Pancreas (tissue), 10 donors: ENCODE results near the gene REN. TPM values are rescaled to one million over a fixed set of nuclear protein-coding genes. Genes with fewer than 3 reads are reported as not detected.
A peak's percentile ranks its signal among the peaks of the same experiment; 100 is the strongest.

Experiments
- ATAC-seq, 4 donors: fragments of 200-7000 bp; cut with Tn5 transposase; one replicate each; pipeline versions ENCODE4 v1.8.0 to v1.9.1; 2020; ENCODE audit warnings: mild to moderate bottlenecking in 4 of 4, moderate library complexity in 4 of 4
- DNase-seq, 6 donors: peaks; one replicate each; pipeline ENCODE4 v3.0.0-alpha.2; 2020
- FAIRE-seq: peaks from 2 replicates; lab custom pipeline; 2012; peaks lifted over from hg19 to GRCh38; lab: Jason Lieb, UNC
- H3K27ac ChIP-seq, 4 donors: fragments of 200-600 bp; sonication (generic); 1 replicate in 3 of 4; 2 replicates in 1 of 4; pipeline versions ENCODE4 v1.5.0 to v1.8.0; 2020
- H3K27me3 ChIP-seq, 4 donors: fragments of 200-600 bp; one replicate each; pipeline ENCODE4 v1.8.0; 2021
- H3K36me3 ChIP-seq, 3 donors: fragments of 200-600 bp; sonication (generic) in 1 of 3; one replicate each; pipeline versions ENCODE4 v1.5.0 to v1.8.0; 2020 to 2021
- H3K4me1 ChIP-seq, 3 donors: fragments of 200-600 bp; one replicate each; pipeline ENCODE4 v1.8.0; 2021
- H3K4me3 ChIP-seq, 4 donors: fragments of 200-600 bp; sonication (generic) in 2 of 4; one replicate each; pipeline versions ENCODE4 v1.5.0 to v1.8.0; 2020 to 2021
- H3K9me3 ChIP-seq, 4 donors: fragments of 200-600 bp; one replicate each; pipeline ENCODE4 v1.8.0; 2021
- WGBS, 2 donors: extraction: QIAGEN DNeasy Blood & Tissue Kit; methylation state at CpG; one replicate each; pipeline ENCODE4 v1.1.7; 2013; 5-methylcytosine and 5-hydroxymethylcytosine counted together
- intact Hi-C, 3 donors: fragments of 100-400 bp; cut with DNase I; formaldehyde crosslinking; loops; one replicate each; pipeline versions ENCODE4 v1.11.1 to v1.14.2; 2022
- polyA plus RNA-seq, 2 donors: library from polyadenylated mRNA; stranded (reverse); fragments of 200-250 nt; gene quantifications; one replicate each; pipeline ENCODE4 v1.2.3, GENCODE V29; 2013
- total RNA-seq, 6 donors: library from RNA; stranded (reverse); fragmentation: NEBNext Ultra II Directional in 4 of 6; extraction: Animal tissue kit (Norgen Biotek cat#: 25700) in 4 of 6; gene quantifications; one replicate each; pipeline versions ENCODE4 v1.2.1 to v1.2.4, GENCODE V29; 2021 to 2023
- TF ChIP-seq, protein P1 (sequence below), 4 donors: fragments of 200-600 bp; sonication (generic) in 3 of 4; IDR thresholded peaks; one replicate each; pipeline versions ENCODE4 v1.5.0 to v1.8.0; 2021; ENCODE audit warnings: antibody characterized with exemption in 4 of 4
- donor health status: healthy with polysubstance abuse.
- donor health status: DM: no; HTN: no; CAD: no; lungs with moderate emphysema.
- donor health status: DM: no; HTN: no; CAD: no.
- donor health status: control.
- donor health status: control.
- donor health status: Bipolar disorder and iron deficiency.
- donor health status: DM: yes; HTN: yes; CAD: no.
- donor health status: DM: no; HTN: no; CAD: no.
- donor health status: DM: no; HTN: no; CAD: no.
- donor health status: DM: yes; HTN: yes; CAD: no.

Gene REN
- total and polyA plus RNA-seq, 8 donors: 0.28 TPM; not detected in 7

DNA sequence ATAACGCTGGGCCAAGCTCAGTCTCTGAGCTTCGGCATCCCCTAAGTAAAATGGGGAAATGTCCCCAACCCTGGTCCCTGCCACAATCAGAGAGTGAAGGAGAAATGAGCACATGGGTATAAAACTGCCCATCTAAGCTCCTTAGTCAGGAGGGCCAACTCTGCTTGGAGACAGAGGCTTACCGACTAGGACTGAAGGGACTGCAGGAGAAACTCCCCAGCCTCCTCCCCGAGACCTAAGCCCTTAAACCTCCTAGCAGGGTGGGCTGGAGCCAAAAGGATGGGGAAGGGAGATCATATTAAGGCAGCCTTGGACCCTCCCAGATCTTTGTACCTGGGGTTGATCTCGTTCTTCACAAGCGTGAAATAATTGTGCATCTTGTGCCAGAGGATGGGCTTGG is 19.8 kb downstream of the REN start:
- intact Hi-C loops: no loop called here
- no peak overlapping the region for H3K4me3 ChIP-seq
- TF ChIP-seq, protein P1, sequence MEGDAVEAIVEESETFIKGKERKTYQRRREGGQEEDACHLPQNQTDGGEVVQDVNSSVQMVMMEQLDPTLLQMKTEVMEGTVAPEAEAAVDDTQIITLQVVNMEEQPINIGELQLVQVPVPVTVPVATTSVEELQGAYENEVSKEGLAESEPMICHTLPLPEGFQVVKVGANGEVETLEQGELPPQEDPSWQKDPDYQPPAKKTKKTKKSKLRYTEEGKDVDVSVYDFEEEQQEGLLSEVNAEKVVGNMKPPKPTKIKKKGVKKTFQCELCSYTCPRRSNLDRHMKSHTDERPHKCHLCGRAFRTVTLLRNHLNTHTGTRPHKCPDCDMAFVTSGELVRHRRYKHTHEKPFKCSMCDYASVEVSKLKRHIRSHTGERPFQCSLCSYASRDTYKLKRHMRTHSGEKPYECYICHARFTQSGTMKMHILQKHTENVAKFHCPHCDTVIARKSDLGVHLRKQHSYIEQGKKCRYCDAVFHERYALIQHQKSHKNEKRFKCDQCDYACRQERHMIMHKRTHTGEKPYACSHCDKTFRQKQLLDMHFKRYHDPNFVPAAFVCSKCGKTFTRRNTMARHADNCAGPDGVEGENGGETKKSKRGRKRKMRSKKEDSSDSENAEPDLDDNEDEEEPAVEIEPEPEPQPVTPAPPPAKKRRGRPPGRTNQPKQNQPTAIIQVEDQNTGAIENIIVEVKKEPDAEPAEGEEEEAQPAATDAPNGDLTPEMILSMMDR (IDR thresholded peaks at IDR 0.05): no peak
- H3K36me3 ChIP-seq: no peaks in the 10 kb centered on the region
- 93 to 94% methylated on average over 6 of the region's 6 CpGs for WGBS, 2 donors
- FAIRE-seq (no peak), ATAC-seq (no peak), DNase-seq (no peak)
- H3K4me1 ChIP-seq: peaks cover 0 to 4% (median 0%) of the 10 kb centered on the region in 3 donors
- no peaks in the 10 kb centered on the region for H3K9me3 ChIP-seq
- no peak overlapping the region for H3K27ac ChIP-seq
- H3K27me3 ChIP-seq: no peaks in the 10 kb centered on the region

DNA sequence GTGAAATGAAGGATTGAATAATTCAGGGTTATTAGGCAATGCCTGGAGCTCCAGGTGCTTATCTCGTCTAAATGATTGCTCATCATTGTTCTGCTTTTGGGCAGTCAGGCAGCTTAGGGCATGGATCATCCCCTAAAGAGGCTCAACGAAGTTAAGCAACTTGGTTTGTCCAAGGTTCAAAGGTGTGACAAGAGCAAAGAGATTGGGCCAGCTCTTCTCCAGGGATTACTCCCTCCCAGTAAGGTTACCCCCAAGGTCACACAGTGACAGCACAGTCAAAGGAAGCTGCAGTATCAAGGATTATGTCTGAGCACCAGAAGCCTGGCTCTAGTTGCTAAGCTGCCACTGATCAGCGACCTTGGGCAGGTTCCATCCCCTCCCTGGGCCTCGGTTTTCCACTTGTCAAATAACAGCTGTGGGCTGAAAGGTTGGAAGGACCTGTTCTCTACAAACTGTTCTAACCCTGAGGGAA is 21.1 kb downstream of the REN start:
- DNase-seq (peak in 1 of 6 donors; percentile 8), FAIRE-seq (no peak), ATAC-seq (peak in 1 of 4 donors; percentile 36)
- intact Hi-C loops: no loop called here
- H3K9me3 ChIP-seq: no peaks in the 10 kb centered on the region
- TF ChIP-seq, protein P1 (IDR thresholded peaks at IDR 0.05): no peak
- H3K4me3 ChIP-seq: no peak overlapping the region
- H3K27ac ChIP-seq: no peak overlapping the region
- no peaks in the 10 kb centered on the region for H3K36me3 ChIP-seq
- 53 to 65% methylated on average over 4 of the region's 4 CpGs for WGBS, 2 donors
- no peaks in the 10 kb centered on the region for H3K27me3 ChIP-seq
- peaks cover 0 to 4% (median 0%) of the 10 kb centered on the region in 3 donors for H3K4me1 ChIP-seq

DNA sequence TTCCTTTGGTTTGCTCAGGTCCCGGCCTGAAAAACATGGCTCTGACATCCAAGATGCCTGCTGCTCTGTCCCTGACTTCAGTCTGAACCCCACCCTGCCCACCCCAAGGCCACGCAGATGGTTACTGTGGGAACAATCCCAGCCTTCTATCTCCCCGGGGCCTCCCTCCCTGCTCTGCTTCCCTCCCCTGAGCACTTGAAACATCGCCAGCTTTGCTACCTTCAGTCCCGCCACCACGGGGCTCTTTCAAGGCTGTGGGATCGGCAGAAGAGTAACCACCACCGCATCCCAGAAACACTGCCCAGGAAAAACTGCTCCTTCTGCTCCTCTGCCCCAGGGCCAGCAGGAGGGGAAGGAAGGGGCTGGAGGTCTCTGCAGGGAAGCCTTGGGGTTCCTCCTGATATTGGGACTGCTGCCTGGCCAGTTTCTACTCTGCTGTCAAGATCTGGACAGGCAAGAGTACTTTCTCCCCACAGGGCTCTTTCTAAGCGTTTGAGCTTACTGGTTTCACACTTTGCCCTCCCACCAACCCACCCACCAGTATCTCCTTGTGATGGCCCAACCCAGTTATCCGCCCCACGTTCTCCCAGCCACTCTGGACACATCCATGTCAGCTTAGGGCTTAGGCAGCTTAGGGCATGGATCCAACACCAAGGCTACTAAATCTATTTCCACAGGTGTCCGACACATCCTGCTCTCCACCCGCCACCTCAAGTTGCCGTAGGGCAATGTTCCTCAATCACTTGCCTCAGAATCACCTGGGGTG is 22.7 kb downstream of the REN start:
- Histone ChIP-seq H3K4me3 (no peak overlapping the region), H3K36me3 (no peaks in the 10 kb centered on the region), H3K4me1 (peaks cover 0 to 4% (median 0%) of the 10 kb centered on the region in 3 donors), H3K27me3 (no peaks in the 10 kb centered on the region), H3K9me3 (no peaks in the 10 kb centered on the region), H3K27ac (no peak overlapping the region)
- TF ChIP-seq, protein P1 (IDR thresholded peaks at IDR 0.05): no peak
- FAIRE-seq (no peak), ATAC-seq (peak; percentile 39 to 86 (median 62)), DNase-seq (peak in 3 of 6 donors; percentile 45 to 55 (median 49))
- WGBS, 2 donors: 40 to 42% methylated on average over 14 of the region's 14 CpGs
- intact Hi-C loops: no loop called here

DNA sequence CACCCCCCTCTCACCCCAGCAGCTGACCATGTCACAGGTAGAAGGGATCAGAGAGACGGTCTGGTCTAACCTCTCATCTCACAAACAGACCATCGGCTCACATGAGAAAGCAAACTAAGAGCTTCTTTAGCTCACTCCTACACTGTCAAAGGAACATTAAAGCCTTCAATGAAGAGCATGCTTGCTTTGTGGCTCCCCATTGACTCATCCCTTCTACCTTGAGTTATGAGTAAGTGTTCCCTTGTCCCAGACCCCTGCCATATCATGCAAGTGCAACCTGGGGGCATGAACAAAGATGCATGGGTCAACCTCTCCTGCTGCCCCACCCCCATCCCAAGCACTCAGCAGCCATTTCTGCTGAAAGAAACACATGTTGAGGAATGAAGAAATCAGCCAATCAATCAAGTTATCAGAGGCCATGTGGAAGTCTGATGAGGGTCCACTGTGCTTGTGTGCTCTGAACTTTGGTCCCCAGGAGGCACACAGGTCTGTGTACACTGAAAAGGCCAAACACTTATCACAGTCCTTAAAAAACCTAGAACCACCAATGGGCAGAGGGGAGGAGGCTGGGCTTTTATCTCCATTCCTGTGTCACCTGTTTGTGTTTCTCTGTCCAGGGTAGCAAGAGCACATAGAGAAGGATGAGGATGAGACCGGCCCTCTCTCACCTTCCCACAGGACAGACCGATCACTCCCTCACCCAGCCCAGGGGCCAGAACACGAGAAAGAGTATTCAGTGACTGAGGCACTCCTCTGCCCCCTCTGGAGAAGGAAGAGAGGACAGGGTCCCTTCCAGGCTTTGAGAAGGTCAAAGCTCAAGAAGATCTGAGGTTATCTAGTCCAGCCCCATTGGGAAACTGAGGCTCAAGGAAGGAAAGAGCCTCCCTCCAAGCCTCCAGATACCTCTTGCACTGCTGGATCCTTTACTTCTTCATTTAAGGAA is 23.8 kb downstream of the REN start:
- intact Hi-C loops: no loop called here
- peaks cover 0 to 4% (median 0%) of the 10 kb centered on the region in 3 donors for H3K4me1 ChIP-seq
- 88 to 91% methylated on average over 5 of the region's 5 CpGs for WGBS, 2 donors
- no peak overlapping the region for H3K27ac ChIP-seq
- FAIRE-seq (no peak), DNase-seq (no peak), ATAC-seq (no peak)
- no peak overlapping the region for H3K4me3 ChIP-seq
- H3K27me3 ChIP-seq: no peaks in the 10 kb centered on the region
- H3K36me3 ChIP-seq: no peaks in the 10 kb centered on the region
- H3K9me3 ChIP-seq: no peaks in the 10 kb centered on the region
- TF ChIP-seq, protein P1 (IDR thresholded peaks at IDR 0.05): no peak
